Measurements from ENCODE around the gene SYDE2. TPM values are rescaled to one million over a fixed set of nuclear protein-coding genes. Genes with fewer than 3 reads are reported as not detected.
A peak's percentile ranks its signal among the peaks of the same experiment; 100 is the strongest.
"Not testable (repeated sequence)": the region's sequence is repeated elsewhere in the genome, so short reads cannot be mapped to it uniquely, and the experiment has no call there.

Gene SYDE2
- polyA plus RNA-seq, 3 donors = 8.5 to 11.6 (median 11.5) TPM

DNA sequence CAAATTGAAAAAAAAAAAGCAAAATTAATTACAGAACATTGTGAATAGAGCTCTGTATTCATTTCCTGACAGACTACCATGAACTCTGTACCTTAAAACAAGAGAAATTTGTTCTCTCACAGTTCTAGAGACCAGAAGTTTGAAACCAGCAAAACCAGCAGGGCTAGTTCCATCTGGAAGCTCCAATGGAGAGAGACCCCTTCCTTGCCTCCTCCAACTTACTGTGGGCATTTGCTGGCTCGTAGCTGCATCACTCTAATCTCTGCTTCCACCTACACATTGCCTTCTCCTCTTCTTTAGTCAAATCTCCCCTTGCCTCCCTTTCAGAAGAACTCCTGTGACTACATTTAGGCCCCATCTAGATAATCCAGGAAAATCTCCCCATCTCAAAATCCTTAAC, 56.5 kb downstream of the SYDE2 start:
- peak in 1 of 11 donors; percentile 11 for DNase-seq (ENCODE audit: extremely low read depth in 1 of 11, low read depth in 9 of 11, low spot score in 4 of 11)

DNA sequence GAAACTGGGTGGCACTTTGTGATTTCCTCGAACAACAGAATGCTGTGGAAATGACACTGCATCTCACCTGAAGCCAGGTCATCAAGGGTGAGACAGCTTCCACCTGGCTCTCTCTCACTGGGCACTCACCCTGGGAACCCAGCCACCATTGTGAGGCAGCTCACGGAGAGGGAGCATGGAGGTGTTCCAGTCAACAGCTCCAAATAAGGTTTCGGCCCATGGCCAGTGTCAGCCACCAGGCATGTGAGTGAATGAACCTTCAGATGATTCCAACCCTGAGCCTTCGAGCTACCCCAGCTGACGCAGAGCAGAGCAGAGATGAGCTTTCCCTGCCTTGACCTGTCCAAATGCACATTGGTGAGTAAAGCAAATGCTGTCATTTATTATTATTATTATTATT, 58.1 kb downstream of the SYDE2 start:
- DNase-seq (ENCODE audit: extremely low read depth in 1 of 11, low read depth in 9 of 11, low spot score in 4 of 11) = no peak

DNA sequence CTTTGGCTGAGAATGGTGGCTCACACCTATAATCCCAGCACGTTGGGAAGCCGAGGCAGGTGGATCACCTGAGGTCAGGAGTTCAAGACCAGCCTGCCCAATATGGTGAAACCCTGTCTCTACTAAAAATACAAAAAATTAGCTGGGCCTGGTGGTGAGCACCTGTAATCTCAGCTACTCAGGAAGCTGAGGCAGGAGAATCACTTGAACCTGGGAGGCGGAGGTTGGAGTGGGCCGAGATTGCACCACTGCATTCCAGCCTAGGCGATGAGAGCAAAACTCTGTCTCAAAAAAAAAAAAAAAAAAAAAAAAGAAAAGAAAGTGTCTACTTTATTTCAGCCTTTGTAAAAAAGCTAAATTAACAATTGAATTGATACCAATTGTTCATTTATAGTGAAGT, 62.4 kb downstream of the SYDE2 start:
- DNase-seq (ENCODE audit: extremely low read depth in 1 of 11, low read depth in 9 of 11, low spot score in 4 of 11) = not testable (repeated sequence)

DNA sequence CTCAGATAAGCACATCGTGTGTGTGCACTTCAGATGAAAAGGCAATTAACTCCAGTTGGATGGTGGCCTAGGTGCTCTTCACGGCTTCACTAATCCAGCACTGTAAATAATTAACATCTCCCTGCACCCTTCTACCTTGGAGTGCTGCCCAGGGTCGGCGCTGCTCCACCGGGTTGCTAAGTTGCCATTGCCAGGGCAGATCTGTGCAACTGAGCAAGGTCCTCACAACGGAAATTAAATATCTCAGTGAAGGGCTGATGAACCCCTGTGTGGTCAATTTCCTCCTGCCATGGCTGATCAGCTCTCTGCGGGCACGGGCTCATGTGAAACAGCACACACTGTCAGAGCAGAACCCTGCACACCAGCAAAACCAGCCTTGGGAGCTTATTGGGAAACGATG, 63.2 kb downstream of the SYDE2 start:
- peak; percentile 15 to 82 (median 55) for DNase-seq (ENCODE audit: extremely low read depth in 1 of 11, low read depth in 9 of 11, low spot score in 4 of 11)

DNA sequence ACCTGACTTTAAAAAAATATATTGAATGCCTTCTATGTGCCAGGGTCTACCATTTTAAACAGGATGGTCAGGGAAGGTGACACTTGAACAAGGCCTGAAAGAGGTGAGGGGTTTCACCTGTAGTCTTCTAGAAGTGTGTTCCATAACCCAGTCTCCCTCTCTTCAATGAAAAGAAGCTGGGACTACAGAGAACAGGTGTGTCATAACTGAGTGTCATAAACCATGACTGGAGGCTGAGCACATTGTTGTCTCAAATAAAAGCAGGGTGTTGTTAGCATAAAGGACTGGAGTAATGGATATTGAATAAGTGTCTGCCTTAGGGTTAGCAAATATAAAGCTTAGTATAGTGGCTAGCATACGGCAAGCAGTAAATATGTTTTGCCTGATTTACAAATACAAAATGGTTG, 65.4 kb downstream of the SYDE2 start:
- no peak for DNase-seq (ENCODE audit: extremely low read depth in 1 of 11, low read depth in 9 of 11, low spot score in 4 of 11)

DNA sequence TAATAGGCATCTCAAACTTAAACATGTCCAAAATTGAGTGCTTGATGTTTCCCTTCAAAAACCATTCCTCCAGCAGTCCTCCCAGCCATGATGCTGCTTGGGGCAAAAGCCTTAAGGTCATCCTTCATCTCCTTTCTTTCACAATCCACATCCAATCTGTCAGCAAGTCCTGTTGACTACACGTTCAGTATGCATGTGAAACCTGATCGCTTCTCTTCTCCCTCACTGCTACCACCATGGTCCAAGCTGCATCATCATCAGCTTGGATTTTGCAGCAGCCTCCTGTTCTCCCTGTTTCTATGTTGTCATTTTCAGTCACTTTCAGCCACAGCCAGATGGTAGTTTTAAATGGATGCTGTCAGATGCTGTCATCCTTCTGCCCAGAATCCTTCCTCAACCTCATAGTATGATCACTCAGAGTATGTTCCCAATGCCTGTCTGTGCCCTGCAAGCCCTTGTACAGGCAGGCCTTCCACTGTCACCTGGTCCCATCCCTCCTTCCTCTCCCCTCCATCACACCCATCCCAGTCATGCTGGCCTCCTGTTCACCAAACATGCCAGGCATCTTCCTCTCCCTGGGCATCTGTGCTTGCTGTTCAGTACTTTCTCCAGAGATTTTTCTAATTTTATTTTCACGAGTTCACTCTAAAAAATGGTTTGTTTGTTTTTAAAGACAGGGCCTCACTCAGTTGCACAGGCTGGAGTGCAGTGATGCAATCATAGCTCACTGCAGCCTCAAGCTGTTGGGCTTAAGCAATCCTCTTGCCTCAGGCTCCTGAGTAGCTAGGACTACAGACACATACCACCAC, 66.0 kb downstream of the SYDE2 start:
- DNase-seq (ENCODE audit: extremely low read depth in 1 of 11, low read depth in 9 of 11, low spot score in 4 of 11) = no peak

DNA sequence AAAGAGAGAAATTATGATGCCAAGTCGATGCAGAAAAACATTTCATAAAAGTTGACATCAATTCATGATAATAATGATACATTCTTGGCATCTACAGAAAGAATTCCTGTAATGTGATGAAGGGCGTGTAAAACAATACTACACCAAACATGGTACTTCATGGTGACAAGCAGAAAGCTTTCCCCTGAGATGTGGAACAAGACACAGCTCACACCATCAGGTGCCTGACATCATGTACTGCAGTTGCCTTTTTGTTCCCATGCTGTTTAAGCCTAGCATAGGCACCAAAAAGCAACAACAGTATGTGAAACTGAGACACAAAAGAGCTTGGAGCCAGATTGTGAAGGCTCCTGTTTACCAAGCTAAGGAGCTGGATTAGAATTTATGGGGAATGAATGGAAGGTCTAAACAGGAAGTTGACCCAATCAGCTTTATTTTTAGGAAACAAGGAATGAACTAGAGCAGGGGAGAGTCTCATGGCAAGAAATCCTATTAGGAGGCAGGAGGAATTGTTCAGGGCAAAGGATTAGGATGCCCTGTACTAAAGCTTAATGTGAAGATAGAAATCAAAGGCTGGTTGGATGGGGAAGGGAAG, 67.2 kb downstream of the SYDE2 start:
- no peak for DNase-seq (ENCODE audit: extremely low read depth in 1 of 11, low read depth in 9 of 11, low spot score in 4 of 11)

DNA sequence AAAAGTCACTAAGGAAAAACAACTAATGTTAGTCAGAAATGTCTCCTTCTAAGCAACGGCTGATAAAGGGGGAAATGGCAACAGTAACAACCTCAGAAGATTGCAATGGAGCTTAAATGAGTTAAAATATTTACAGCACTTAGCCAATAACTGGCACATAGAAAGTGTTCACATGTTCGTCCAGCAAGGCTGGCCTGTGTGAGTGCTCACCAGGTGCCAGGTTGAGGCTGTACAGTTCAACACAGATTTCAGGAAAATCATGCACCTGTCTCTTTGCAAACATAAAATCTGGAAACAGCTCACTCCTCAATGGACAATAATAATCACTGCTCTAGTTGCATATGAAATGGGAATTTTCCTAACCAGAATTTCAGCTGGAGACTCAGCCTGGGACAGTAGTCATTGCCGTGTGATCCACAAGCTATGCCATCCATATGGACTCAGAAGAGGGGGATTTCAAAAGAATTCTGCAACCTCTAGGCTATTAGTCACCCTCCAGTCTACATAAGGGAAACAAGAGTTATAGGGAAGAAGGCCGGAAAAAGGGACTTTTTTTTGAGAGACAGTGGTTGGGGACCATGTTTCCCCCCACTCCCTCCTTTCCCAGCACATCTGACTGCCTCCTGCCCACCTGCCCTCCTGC, 68.6 kb downstream of the SYDE2 start:
- no peak for DNase-seq (ENCODE audit: extremely low read depth in 1 of 11, low read depth in 9 of 11, low spot score in 4 of 11)

DNA sequence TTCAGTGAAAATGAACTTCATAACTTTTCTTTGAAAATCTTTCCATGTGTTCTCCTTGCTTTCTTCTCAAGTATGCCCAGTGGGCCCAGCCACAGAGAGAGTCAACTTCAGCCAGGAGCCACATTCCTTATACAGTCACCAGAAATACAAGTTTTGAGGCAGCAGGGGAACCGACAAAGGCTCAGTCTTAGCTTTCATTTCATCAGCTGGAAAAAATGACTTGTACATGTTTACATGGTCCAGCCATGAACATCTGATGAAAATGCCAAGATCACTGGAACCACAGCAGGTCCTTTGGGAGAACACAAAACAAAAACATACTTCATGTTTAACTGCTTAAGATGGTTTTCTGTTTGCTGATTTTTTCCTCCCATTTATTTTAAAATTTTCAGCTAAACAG, 72.5 kb downstream of the SYDE2 start:
- no peak for DNase-seq (ENCODE audit: extremely low read depth in 1 of 11, low read depth in 9 of 11, low spot score in 4 of 11)

DNA sequence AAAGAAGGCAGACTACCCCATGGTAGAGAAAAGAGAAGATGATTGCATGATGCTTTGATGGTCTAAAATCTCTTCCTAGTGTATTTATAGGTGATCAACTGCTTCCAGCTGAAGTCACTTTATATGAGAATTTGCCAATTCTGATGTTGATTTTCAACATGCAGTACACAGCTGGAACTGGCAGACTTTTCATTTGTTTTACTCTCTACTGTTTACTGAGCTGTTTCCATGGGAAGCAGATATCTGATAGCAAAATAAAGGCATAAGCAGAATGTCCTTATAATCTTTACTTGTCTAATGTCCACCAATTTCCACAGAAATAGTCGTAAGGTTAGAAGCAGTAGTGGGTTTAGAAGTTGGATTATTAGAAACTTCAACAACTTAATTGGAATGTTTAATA, 74.9 kb downstream of the SYDE2 start:
- no peak for DNase-seq (ENCODE audit: extremely low read depth in 1 of 11, low read depth in 9 of 11, low spot score in 4 of 11)

DNA sequence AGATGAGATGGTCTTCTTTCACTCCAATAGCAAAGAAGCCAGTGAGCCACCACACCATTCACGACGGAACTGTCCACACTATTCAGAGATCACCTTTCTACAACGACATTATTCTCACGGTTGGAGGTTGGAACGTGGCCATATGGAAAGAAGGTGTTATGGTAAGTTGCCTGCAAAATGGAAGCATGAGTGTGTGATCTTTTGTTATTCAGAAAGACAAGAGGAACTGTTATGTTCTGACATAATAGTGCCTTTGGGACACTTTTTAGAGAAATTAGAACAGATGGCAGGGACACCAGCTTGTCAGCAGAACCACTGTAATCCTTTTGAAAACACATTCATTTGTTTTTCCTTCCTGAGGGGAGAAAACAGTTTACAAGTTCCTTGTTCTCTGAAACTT, 76.7 kb downstream of the SYDE2 start:
- no peak for DNase-seq (ENCODE audit: extremely low read depth in 1 of 11, low read depth in 9 of 11, low spot score in 4 of 11)

DNA sequence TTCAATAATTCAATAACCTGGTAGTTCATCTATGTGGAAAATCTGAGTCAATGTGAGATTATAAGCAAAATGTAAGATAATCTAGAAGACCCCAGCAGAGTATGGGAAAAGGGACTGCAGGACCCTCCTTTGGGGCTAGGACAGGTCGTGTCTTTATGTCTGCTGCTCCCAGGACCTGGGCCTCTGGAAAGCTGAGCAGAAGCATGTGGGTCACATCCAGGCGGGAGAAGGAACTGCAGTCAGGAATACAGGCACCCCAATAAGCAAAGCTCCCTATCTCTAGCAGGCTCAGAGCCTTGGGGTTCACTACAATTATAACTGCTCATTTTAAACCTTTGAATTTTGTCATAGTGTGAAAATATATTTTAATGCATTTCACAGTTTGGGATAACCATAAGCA, 78.6 kb downstream of the SYDE2 start:
- DNase-seq (ENCODE audit: extremely low read depth in 1 of 11, low read depth in 9 of 11, low spot score in 4 of 11) = no peak

DNA sequence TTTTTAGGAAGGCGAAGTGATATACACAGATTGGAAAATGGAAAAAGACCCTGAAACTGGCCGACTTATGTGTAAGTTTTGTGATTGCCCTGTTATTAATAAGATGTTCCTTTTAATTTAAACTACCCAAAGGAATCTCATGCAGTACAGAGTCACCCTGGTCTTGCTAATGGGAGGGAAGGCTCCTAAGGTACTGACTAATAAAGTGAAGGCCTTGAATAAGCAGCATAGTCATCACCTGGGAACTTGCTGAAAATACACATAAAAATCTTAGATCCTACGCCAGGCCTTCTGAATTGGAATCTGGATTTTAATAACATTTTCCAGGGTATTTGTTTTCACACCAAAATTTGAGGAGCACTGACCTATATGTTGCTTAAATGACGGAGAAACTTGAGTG, 79.1 kb downstream of the SYDE2 start:
- DNase-seq (ENCODE audit: extremely low read depth in 1 of 11, low read depth in 9 of 11, low spot score in 4 of 11) = no peak

DNA sequence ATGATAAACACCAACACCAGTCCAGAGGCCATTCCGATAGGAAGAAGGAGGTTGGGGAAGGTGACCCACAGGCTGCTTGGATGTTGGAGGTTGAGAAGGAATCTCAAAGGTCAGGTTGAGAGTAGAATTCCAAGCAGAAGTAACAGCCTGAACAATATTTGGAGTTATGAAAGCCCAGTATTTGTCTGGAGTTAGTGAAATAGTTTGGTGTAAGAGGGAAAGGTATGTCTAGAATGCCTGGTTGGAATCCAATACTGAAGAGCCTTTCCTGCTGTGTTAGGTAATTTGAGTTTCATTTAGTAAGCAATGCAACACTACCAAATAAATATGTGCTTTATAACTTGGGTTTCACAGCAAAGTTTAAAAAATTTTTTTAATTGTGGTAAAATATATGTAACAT, 82.1 kb downstream of the SYDE2 start:
- DNase-seq (ENCODE audit: extremely low read depth in 1 of 11, low read depth in 9 of 11, low spot score in 4 of 11) = no peak

DNA sequence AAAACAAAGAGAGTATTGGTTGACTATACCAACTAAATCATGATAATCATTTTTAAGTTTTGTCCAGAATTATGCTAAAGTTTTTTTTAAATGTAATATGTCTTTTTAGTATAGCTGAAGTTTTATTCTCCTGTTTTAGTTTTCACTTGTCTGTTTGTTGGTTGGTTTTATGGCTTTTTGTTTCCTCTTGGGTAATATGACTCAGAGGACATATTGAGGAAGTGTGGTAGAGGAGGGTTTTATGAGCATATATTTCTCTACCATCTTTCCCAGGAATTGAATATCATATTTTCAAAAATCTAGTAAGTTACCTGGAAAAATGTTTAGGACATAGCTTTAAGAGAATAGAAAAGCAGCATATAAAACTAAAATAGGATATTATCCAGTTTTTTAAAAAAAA, 84.0 kb downstream of the SYDE2 start:
- no peak for DNase-seq (ENCODE audit: extremely low read depth in 1 of 11, low read depth in 9 of 11, low spot score in 4 of 11)

DNA sequence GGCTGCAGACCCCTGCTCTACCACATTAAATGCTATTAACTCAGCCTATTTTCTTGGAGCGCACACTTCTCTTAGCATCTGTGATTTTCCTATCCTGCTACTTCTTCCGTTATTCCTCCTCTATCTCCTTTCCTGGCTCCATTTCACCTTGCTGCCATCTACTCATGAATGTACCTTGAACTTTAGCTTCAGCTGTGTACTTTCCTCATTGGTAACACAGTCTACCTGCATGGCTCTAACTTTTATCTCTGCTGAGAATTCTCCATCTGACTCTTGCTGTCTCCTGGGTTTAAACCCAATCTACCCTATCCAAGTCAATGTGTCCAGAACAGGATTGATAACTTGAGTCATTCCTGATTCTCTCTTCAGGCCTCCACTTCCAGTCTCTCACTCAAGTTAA, 84.9 kb downstream of the SYDE2 start:
- DNase-seq (ENCODE audit: extremely low read depth in 1 of 11, low read depth in 9 of 11, low spot score in 4 of 11) = no peak

DNA sequence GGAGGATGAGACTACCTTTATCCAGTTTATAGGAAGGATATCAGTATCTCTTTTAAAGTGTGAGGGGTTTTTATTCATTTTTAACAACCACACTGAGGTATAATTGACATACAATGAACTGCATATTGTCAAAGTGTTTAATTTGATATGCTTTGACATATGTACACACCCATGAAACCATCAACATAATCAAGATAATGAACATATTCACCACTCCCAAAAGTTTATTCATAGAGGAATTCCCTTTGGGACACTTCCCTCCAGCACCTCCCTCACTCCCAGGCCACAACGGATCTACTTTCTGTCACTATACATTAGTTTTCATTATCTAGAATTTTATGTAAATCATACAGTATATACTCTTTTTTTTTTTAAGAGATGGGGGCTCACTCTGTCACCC, 89.1 kb downstream of the SYDE2 start:
- DNase-seq (ENCODE audit: extremely low read depth in 1 of 11, low read depth in 9 of 11, low spot score in 4 of 11) = no peak

DNA sequence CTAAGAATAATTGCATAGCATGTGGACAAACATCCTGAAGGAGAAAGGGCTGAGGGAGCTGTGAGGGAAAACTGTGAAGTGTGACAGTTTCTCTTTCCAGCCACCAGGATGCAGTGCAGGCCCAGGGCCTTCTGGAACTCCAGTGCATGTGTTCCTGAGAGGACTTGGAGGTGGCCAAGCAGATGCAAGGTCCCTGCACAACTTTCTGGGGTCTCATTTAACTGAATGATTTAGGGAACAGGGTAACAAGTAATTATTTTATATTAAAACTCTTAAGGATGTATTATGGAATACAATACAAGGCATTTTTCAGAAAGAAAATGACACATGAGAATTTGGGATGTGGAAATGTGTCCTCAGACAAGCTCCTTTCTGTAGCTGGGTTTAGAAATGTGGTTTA, 91.3 kb downstream of the SYDE2 start:
- DNase-seq (ENCODE audit: extremely low read depth in 1 of 11, low read depth in 9 of 11, low spot score in 4 of 11) = peak; percentile 13 to 51 (median 39)

Data from renal cortex interstitium (tissue), 11 donors.